Stimulated activated CD4-positive, alpha-beta T cell treated with anti-CD3 and anti-CD28 coated beads, TNF-alpha, amount 100 ng/mL, for 4 hours (primary cell): Measurements from ENCODE around the gene IL6R.
A peak's percentile ranks its signal among the peaks of the same experiment; 100 is the strongest.

Experiments
- DNase-seq, 3 experiments: peaks; one replicate each; pipeline ENCODE4 v3.0.0-alpha.2; 2020; ENCODE audit warnings: low read depth in 3 of 3

Gene IL6R

DNA sequence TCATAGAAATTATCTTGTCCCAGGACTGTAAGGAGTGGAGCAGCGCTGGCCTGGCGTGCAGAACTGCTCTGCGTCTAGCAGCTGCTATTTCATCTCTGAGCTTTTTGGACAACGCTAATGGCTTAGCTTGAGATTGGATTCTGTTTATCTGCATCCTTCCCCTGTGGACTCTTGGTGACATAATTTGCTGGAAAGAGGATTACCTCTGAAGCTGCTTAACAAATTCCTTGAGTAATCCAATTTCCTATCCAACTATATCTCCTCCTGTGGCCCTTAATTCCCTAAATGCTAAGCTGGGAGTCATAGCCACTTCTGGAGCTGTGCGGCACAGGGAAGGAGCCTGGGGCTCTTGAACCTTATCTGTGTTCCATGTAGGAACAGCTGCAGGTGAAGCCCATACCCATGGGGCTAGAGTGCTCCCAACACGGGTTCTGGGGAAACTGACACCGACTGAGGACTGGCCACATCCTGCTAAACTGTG, 43.2 kb downstream of the IL6R start:
- DNase-seq, result no peak

GRCh38 chr1:154453161-154453560, 48.0 kb downstream of the IL6R start:
- no peak for DNase-seq

GRCh38 chr1:154453574-154454352, 48.6 kb downstream of the IL6R start:
- no peak for DNase-seq

DNA sequence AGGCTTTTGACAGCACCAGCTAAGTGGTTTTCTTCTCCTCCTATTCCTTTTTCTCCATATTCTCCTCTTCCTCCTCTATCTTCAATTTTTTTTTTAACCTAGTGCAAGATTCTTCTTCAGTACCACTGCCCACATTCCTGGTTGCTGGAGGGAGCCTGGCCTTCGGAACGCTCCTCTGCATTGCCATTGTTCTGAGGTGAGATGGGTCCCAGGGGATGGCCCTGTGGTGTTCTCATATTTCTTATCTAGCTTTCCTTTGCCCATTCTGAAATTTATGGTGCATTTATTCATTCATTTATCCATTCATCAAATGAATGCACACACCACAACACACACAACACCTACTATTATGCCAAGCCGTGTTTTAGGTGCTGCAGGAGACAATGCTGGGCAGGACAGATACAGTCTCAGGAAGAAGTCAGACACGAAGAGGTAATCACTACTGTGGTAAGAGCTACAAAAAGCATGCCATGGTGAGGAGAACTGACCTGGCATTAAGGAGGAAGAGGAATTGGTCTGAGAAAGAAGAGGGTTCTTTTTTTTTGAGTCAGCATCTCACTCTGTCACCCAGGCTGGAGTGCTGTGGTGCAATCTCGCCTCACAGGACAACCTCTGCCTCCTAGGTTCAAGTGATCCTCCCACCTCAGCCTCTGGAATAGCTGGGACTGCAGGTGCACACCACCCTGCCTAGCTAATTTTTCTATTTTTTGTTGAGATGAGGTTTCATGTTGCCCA, 49.4 kb downstream of the IL6R start:
- DNase-seq, result no peak

DNA sequence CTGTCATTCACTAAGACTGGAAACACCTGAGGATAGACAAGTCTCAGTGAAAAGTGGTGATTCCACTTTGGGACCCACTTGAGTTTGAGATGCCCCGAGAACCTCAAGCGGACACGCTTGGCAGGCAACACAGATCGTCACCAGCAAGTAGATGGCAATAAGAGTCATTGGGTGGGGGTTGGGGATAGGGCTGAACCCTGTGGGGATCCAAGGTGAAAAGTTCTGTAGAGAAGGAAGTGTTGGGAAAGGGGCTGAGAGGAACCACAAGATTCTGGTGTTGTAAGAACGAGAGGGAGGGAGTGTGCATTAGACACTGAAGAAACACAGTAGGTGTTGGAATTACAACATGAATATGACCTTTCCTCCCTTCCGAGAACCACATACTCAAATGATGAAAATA, 51.5 kb downstream of the IL6R start:
- no peak for DNase-seq

GRCh38 chr1:154459080-154459479, 53.9 kb downstream of the IL6R start:
- DNase-seq, result no peak

GRCh38 chr1:154460695-154461260, 55.6 kb downstream of the IL6R start:
- DNase-seq, result no peak

- DNase-seq, result peak in 2 of 3 experiments; percentile 35 to 38
These were observed 58.4 kb downstream of the IL6R start for GRCh38 chr1:154463512-154463990.

GRCh38 chr1:154465621-154466195, 60.6 kb downstream of the IL6R start:
- DNase-seq, result no peak

DNA sequence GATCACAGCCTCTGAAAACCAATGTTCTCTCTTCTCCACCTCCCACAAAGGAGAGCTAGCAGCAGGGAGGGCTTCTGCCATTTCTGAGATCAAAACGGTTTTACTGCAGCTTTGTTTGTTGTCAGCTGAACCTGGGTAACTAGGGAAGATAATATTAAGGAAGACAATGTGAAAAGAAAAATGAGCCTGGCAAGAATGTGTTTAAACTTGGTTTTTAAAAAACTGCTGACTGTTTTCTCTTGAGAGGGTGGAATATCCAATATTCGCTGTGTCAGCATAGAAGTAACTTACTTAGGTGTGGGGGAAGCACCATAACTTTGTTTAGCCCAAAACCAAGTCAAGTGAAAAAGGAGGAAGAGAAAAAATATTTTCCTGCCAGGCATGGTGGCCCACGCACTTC, 61.1 kb downstream of the IL6R start:
- no peak for DNase-seq

DNA sequence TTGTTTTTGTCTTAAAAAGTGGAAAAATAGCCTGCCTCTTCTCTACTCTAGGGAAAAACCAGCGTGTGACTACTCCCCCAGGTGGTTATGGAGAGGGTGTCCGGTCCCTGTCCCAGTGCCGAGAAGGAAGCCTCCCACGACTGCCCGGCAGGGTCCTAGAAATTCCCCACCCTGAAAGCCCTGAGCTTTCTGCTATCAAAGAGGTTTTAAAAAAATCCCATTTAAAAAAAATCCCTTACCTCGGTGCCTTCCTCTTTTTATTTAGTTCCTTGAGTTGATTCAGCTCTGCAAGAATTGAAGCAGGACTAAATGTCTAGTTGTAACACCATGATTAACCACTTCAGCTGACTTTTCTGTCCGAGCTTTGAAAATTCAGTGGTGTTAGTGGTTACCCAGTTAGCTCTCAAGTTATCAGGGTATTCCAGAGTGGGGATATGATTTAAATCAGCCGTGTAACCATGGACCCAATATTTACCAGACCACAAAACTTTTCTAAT, 61.8 kb downstream of the IL6R start:
- no peak for DNase-seq

- no peak for DNase-seq
These were observed 62.4 kb downstream of the IL6R start for GRCh38 chr1:154467434-154468102.

- no peak for DNase-seq
These were observed 63.5 kb downstream of the IL6R start for GRCh38 chr1:154468535-154469250.

- DNase-seq, result no peak
These were observed 64.9 kb downstream of the IL6R start for GRCh38 chr1:154469844-154470560.

DNA sequence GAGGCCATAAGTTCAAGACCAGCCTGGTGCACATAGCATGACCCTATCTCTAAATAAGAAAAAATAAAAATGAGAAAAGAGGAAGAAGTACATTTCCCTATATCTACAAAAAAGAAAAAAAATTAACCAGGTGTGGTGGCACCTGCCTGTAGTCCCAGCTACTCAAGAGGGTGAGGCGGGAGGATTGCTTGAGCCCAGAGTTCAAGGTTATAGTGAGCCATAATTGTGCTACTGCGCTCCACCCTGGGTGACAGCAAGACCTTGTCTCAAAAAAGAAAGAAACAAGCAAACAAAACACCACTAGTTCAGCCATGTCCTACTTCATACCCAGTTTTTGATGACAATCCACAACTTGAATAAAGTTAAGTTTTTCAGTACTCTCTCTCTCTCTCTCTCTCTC, 66.2 kb downstream of the IL6R start:
- DNase-seq, result no peak

DNA sequence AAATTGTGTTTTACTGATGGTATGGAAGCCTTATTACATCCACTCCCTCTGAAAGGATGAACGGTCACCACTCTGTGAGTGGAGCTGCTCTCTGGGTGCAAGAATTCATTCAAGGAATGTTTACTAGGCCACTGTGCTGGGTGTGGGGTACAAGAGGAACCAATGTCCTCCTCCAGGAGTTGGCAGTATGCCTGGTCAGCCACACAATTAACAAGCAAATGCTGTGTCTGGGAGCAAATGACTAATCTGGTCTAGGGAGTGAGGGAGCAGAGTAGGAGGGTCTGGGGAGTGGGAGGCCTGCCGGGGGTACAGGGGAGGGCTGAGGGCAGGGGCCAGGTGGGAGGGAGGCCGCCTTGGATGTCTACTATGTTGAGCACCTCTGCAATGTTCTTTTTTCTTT, 69.7 kb downstream of the IL6R start:
- no peak for DNase-seq

GRCh38 chr1:154476791-154477190, 71.6 kb downstream of the IL6R start:
- DNase-seq, result no peak

DNA sequence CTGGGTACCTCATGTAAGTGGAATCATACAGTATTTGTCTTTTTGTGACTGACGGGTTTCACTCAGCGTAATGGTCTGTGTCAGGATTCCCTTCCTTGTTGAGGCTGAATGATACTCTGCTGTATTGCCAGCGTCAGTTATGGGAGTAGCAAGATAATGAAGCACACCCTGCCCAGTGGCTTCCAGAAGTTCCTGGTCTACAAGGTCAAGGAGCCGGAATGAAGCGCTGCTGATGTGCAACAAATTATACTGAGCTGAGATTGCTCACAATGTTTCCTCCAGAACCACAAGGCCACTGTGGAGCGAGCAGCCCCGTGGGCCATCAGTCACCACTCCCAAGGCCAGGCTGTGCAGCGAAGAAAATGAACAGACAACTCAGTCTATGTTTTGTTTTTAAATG, 72.9 kb downstream of the IL6R start:
- no peak for DNase-seq

GRCh38 chr1:154478639-154479038, 73.5 kb downstream of the IL6R start:
- no peak for DNase-seq

GRCh38 chr1:154479764-154480421, 74.8 kb downstream of the IL6R start:
- peak in 2 of 3 experiments; percentile 24 to 42 for DNase-seq
